PC-9 (cell line): ENCODE results near the gene SNRPD1.

Source experiments
- EZH2 ChIP-seq: fragments of 200-600 bp; sonication (generic); IDR thresholded peaks from 2 replicates; pipeline ENCODE4 v1.8.0; 2017; ENCODE audit warnings: antibody characterized with exemption, low read depth
- TF ChIP-seq, protein P1 (sequence below): fragments of 200-600 bp; sonication (generic); conservative IDR thresholded peaks from 2 replicates; pipeline ENCODE4 v1.6.1; 2017; ENCODE audit warnings: mixed run types, antibody characterized with exemption, mild to moderate bottlenecking, moderate library complexity

GRCh38 chr18:21598726-21599584 lies 13.2 kb upstream of the SNRPD1 start:
- TF ChIP-seq, protein P1, sequence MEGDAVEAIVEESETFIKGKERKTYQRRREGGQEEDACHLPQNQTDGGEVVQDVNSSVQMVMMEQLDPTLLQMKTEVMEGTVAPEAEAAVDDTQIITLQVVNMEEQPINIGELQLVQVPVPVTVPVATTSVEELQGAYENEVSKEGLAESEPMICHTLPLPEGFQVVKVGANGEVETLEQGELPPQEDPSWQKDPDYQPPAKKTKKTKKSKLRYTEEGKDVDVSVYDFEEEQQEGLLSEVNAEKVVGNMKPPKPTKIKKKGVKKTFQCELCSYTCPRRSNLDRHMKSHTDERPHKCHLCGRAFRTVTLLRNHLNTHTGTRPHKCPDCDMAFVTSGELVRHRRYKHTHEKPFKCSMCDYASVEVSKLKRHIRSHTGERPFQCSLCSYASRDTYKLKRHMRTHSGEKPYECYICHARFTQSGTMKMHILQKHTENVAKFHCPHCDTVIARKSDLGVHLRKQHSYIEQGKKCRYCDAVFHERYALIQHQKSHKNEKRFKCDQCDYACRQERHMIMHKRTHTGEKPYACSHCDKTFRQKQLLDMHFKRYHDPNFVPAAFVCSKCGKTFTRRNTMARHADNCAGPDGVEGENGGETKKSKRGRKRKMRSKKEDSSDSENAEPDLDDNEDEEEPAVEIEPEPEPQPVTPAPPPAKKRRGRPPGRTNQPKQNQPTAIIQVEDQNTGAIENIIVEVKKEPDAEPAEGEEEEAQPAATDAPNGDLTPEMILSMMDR: no peak
- no peak for TF ChIP-seq EZH2
